Lower leg skin (tissue), 3 donors: ENCODE measurements around the gene CCBE1.

Experiments
- CTCF ChIP-seq, 3 donors: fragments of 450-650 bp; IDR thresholded peaks; one replicate each; pipeline ENCODE4 v1.5.1; 2016; ENCODE audit warnings: antibody characterized with exemption in 3 of 3, mild to moderate bottlenecking in 3 of 3, moderate library complexity in 2 of 3
- POLR2A ChIP-seq, 2 donors: fragments of 450-650 bp; IDR thresholded peaks; one replicate each; pipeline ENCODE4 v1.6.1; 2016 to 2017; ENCODE audit warnings: antibody characterized with exemption in 2 of 2, mild to moderate bottlenecking in 1 of 2, moderate library complexity in 1 of 2

DNA sequence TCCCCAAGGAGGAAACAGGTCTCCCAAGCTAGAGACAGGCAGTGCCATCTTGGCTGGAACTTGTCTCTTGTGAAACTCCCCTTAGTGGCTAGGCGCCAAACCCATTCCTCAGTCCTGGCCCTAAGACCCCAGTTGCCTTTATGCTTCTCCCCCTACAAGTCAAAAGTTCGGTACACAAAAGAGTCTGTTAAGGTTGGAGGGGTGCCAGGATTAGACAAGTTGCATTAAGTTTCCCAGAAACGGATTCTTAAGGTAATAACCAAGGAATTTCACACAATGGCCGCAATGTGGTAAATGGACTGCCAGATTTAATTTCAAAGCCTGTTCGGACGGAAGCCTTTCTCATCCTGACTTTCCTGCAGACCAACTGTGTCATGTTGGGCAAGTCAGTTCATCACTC, 80.7 kb downstream of the CCBE1 start:
- no peak for TF ChIP-seq CTCF (IDR thresholded peaks at IDR 0.05)
- TF ChIP-seq POLR2A (IDR thresholded peaks at IDR 0.05), result no peak
